Omental fat pad (tissue), 4 donors: ENCODE data around the gene TMEM201. TPM values are rescaled to one million over a fixed set of nuclear protein-coding genes. Genes with fewer than 3 reads are reported as not detected.

Experiments used
- ATAC-seq: fragments of 150-250 bp; one replicate; pipeline ENCODE4 v1.9.1; 2016; ENCODE audit warnings: mild to moderate bottlenecking, moderate library complexity; ENCODE audit not compliant: low FRiP score
- DNase-seq: peaks from one replicate; pipeline ENCODE4 v3.0.0-alpha.2; 2019; ENCODE audit warnings: low spot score
- CTCF ChIP-seq, 3 donors: fragments of 450-650 bp; IDR thresholded peaks; one replicate each; pipeline ENCODE4 v1.5.1; 2016 to 2017; ENCODE audit warnings: antibody characterized with exemption in 3 of 3, mild to moderate bottlenecking in 3 of 3, moderate library complexity in 2 of 3
- total RNA-seq, 4 donors: library from RNA; depleted of rRNA; stranded (reverse); fragments of >200 nt; gene quantifications; one replicate each; pipeline ENCODE4 v1.1.0, GENCODE V29; 2016

The TMEM201 gene
- total RNA-seq, 4 donors from 2014 or later = 4.5 to 13.1 (median 6.8) TPM

DNA sequence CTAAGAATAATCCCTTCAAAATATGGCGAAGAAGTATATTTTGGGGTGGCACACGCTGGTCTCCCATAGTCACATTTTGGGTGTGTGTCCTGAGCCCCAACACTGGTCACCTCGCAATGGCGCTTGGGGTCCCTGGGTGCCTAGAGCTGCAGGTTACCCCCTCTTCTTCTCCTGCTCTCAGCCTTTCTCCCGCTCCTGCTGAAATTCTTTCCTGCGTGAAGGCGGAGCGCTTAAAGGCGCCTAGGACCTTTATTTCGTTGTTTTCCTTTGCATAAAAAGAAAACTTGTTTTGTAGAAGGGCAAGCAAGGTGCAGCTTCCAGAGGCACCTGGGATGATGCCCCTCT lies 62.5 kb downstream of the TMEM201 start:
- no peak for TF ChIP-seq CTCF (IDR thresholded peaks at IDR 0.05)
- no peak for DNase-seq
- no peak for ATAC-seq

GRCh38 chr1:9651565-9652378 lies 63.1 kb downstream of the TMEM201 start, which contains the start of gene PIK3CD:
Gene PIK3CD (plus strand): TSS chr1:9651731. CDS start chr1:9710456, 58,725 bp downstream.
- peak; percentile 71 for ATAC-seq
- no peak for DNase-seq

DNA sequence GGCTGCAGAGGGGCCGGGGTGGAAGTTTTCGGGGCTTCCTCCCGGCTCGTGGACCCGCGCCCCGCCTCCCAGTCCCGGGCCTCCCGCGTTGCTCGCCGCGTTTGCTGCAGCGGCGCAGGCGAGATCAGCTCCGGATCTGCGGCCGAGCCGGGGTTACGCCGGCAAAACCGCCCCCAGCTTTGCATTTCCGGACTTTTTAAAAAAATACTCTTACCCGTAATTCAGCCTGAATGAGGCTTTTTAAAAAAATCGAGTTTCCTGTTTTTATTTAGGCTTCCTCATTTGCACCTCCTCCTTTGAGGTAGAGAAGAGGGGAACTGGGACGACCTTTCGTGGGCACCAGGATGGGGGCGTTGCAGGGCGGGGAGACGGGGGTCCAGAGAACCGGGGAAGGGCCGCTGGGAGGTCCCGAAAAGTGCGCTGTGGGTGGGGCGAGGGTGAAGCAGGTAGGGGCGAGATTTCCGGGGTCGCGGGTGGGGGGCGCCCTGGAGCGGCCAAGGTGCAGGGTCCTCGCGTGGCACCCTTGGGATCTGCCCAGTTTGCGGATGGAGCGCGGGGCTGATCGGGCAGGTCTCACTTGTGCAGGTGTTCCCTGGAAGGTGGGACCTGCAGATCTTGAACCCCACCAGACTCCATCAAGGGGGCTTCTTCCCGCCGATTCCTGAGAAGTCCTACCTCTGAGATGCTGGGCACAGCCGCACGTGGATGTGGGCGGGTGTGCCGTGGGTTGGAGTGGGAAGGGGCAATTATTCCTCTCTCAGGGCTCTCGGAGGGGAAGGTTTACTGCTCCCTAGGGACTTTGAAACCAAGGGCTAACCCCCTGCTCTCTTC lies 63.9 kb downstream of the TMEM201 start:
- peak; percentile 16 for ATAC-seq
- no peak for TF ChIP-seq CTCF (IDR thresholded peaks at IDR 0.05)
- no peak for DNase-seq

More at GRCh38 chr1:9651565-9652378, 63.1 kb downstream of the TMEM201 start, which contains the start of gene PIK3CD:
- no peak for TF ChIP-seq CTCF (IDR thresholded peaks at IDR 0.05)

GRCh38 chr1:9653210-9653490 lies 64.4 kb downstream of the TMEM201 start:
- DNase-seq = no peak
- peak; percentile 6 for ATAC-seq

DNA sequence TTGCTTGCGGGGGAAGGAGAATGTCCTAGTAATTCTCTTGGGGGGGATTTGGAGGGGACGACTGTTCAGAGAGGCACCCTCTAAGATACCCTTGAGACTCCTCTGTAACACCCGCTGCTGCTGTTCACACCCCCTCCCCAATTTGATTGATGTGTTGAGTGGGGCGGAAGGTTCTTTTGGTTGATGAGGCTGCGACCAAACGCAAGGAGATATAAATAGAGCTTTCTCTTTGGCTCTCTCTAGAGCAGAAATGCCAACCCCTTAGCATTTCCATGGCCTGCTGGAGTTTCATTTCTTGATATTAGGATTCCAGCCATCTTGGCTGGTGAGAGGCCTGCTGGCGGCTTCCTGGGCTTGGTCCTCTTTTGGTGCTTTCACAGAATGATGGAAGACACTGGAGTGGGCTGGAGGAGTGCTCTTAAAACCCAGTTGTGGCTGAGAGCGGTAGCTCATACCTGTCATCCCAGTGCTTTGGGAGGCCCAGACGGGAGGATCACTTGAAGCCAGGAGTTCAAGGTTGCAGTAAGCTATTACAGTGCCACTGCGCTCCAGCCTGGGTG lies 64.9 kb downstream of the TMEM201 start:
- no peak for TF ChIP-seq CTCF (IDR thresholded peaks at IDR 0.05)

More at GRCh38 chr1:9653210-9653490, 64.4 kb downstream of the TMEM201 start:
- TF ChIP-seq CTCF (IDR thresholded peaks at IDR 0.05) = no peak

GRCh38 chr1:9654051-9654833 lies 65.5 kb downstream of the TMEM201 start:
- DNase-seq (no peak), ATAC-seq (no peak)
- no peak for TF ChIP-seq CTCF (IDR thresholded peaks at IDR 0.05)

More for the DNA sequence above, 64.9 kb downstream of the TMEM201 start:
- DNase-seq (no peak), ATAC-seq (peak; percentile 2)
